Loucy (cell line): ENCODE results near the gene PRDM5.

Source experiments
- CTCF ChIP-seq: fragments of 200-600 bp; sonication (generic); conservative IDR thresholded peaks from 2 replicates; pipeline ENCODE4 v1.5.1; 2014; ENCODE audit warnings: mild to moderate bottlenecking, antibody characterized with exemption, low read length
- EZH2phosphoT487 ChIP-seq: fragments of 200-600 bp; IDR thresholded peaks from 2 replicates; pipeline ENCODE4 v1.6.1; 2018; ENCODE audit warnings: antibody characterized with exemption, mild to moderate bottlenecking, moderate library complexity, borderline replicate concordance

GRCh38 chr4:120714417-120715010 lies 208.0 kb downstream of the PRDM5 start:
- TF ChIP-seq CTCF = no peak
- TF ChIP-seq EZH2phosphoT487 = no peak
